ENCODE measurements around the gene CD74.

- TF ChIP-seq CTCF (IDR thresholded peaks at IDR 0.05): no peak
- TF ChIP-seq POLR2A (IDR thresholded peaks at IDR 0.05): no peak
Observed at GRCh38 chr5:150419630-150420270, 7.0 kb upstream of the CD74 start.

Data from thyroid gland (tissue), 4 donors.